HG03135 (cell line): ENCODE data around the gene ZKSCAN5.
"Not testable (repeated sequence)": the region's sequence is repeated elsewhere in the genome, so short reads cannot be mapped to it uniquely, and the experiment has no call there.

Experiments
- ATAC-seq: cut with Tn5 transposase; IDR thresholded peaks from one replicate; pipeline ENCODE4 v1.9.1; 2021; ENCODE audit warnings: mild to moderate bottlenecking, moderate library complexity; ENCODE audit not compliant: unreplicated experiment

ZKSCAN5 gene

GRCh38 chr7:99497766-99498545 is 6.5 kb upstream of the ZKSCAN5 start:
- ATAC-seq, result no peak

DNA sequence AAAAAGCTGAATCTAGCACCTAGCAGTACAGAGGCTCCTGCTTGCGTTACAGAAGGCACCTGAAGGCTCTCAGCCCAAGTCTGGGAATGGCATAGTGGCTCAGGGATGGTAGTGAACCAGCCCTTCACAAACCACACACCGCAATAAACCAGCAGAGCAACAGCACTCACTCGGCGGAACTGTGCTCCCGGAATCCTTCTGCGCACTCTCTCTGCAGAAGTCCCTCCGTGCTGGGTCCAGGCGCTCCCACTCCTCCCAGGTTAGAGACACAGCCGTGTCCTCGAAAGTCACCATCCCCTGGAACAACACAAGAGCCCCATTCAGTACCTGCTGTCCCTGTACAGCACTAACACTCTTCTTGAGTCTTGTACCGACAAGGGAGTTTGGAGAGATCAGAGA is 5.9 kb upstream of the ZKSCAN5 start:
- no peak for ATAC-seq

- ATAC-seq, result no peak
These were observed 5.1 kb upstream of the ZKSCAN5 start for GRCh38 chr7:99499371-99499720.

DNA sequence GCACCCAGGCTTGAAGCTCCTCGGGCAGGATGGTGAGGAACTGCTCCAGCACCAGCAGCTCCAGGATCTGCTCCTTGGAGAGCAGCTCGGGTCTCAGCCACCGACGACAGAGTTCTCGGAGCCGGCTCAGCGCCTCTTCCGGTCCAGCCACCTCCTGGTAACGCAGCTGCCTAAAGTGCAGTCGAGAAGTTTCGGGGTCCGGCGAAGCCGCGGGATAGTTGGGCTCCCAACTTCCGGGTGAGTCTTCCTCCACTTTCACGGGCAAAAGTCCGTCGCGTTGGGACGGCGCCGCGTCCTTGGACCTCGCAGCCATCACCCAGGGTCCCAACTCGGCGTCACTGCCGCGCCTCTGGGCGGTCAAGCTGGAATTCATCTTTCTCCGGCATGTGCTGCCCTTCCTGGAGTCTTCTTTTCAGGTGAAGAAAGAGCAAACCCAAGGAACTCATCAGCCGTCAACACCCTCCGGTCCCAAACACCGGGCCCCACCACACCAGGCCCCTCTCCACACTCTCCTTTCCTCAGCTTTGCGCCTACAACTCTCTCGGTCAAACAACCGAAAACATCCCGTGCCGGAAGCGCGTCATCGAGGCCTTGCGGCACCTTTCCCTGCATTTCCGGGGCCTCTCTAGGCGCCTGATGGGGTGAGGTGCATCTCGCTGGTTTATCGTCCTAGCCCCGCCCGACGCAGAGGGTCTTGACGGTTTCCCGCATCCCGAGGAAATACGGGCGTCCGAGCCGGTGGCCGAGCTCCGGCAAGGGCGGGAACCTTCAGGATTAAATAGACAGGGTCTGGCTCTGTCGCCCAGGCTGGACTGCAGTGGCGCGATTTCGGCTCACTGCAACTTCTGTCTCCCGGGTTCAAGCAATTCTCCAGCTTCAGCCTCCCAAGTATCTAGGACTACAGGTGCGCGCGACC is 4.5 kb upstream of the ZKSCAN5 start, which contains the start of gene ZNF394:
Gene ZNF394, minus strand, starts transcription at position 561 of the 916 bp plus-strand sequence. Its CDS starts 188 bp downstream, at position 373.
- peak; percentile 43 for ATAC-seq

DNA sequence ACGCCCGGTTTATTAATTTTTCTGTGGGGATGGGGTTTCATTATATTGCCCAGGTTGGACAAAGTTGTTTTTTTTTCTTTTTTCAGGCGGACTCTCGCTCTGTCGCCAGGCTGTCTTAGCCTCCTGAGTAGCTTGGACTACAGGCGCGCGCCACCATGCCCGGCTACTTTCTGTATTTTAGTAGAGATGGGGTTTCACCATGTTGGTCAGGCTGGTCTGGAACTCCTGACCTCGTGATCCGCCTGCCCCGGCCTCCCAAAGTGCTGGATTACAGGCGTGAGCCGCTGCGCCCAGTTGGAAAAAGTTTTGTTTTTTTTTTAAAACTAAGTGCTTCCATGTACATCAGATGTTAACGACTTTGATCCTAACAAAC is 3.8 kb upstream of the ZKSCAN5 start:
- no peak for ATAC-seq

DNA sequence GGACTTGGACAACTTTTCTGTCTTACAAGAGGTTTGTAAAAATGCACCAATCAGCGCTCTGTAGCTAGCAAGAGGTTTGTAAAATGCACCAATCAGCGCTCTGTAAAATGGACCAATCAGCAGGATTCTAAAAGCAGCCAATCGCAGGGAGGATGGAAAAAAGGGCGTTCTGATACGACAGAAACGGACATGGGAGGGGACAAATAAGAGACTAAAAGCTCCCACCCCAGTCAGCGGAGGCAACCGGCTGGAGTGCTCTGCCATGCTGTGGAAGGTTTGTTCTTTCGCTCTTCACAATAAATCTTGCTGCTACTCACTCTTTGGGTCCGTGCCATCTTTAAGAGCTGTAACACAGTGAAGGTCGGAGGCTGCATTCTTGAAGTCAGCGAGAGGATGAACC is 3.2 kb upstream of the ZKSCAN5 start:
- ATAC-seq, result not testable (repeated sequence)

- no peak for ATAC-seq
These were observed 220 bp upstream of the ZKSCAN5 start for GRCh38 chr7:99504281-99504602.

DNA sequence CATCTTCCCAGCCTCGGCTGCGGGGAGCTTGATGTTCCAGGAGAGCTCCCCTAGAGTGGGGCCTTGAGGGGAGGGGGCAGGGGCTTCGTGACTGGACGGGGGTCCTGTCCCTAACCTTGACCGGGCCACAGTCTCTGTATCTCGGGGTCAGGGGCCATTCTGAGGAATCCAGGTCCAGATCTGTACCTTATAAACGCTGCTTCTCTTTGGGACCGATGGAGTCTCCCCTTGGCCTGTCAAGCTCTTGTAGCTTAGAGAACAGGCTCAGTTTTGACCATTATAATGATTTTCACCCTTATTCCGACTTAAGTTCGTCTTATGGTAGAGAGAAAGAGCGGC is 831 bp downstream of the ZKSCAN5 start:
- peak; percentile 9 for ATAC-seq

GRCh38 chr7:99514050-99514449 is 9.6 kb downstream of the ZKSCAN5 start:
- no peak for ATAC-seq

DNA sequence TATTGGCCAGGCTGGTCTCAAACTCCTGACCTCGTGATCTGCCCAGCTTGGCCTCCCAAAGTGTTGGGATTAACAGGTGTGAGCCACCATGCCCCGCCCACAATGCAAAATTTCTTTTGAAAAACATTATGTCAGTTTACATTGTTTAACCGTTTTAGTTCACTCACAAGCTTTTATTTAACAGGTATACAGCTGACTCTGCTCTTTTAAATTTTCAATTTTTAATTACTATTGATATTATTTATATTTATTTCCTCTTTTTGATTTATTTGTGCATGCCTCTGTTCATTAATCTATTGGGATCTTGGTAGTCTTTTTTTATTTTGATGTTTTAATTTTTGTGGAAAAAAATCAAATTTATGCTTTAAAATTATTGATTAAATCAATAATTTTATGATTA is 16.9 kb downstream of the ZKSCAN5 start:
- ATAC-seq, result no peak

DNA sequence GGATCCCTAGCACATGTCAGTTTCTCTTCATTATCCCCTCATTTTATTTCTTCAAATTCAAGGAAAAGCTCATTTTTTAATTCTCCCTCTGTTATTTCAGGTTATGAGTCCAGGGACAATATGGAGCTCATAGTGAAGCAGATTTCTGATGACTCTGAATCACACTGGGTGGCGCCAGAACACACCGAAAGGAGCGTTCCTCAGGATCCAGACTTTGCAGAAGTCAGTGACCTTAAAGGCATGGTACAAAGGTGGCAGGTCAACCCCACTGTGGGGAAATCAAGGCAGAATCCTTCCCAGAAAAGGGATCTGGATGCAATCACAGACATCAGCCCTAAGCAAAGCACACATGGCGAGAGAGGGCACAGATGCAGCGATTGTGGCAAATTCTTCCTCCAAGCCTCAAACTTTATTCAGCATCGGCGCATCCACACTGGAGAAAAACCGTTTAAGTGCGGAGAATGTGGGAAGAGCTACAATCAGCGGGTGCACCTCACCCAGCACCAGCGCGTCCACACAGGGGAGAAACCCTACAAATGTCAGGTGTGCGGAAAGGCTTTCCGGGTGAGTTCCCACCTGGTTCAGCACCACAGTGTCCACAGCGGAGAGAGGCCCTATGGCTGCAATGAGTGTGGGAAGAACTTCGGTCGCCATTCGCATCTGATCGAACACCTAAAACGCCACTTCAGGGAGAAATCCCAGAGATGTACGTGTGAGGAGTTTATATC is 21.4 kb downstream of the ZKSCAN5 start:
- ATAC-seq, result no peak

GRCh38 chr7:99531354-99531765 is 26.9 kb downstream of the ZKSCAN5 start:
- no peak for ATAC-seq

DNA sequence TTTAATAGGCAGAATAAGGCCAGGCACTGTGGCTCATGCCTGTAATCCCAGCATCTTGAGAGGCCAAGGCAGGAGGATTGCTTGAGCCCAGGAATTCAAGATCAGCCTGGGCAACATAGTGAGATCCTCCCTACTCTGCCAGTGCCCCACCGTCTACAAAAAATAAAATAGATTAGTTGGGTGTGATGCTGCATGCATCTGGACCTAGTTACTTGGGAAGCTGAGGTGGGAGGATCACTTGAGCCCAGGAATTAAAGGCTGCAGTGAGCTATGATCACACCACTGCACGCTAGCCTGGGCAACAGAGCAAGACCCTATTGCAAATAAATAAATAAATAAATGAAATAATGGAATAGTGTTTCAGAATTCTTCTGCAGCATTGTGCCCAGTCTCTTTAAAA is 31.2 kb downstream of the ZKSCAN5 start:
- ATAC-seq, result no peak

- ATAC-seq, result no peak
These were observed 34.9 kb downstream of the ZKSCAN5 start for GRCh38 chr7:99539213-99539811.

DNA sequence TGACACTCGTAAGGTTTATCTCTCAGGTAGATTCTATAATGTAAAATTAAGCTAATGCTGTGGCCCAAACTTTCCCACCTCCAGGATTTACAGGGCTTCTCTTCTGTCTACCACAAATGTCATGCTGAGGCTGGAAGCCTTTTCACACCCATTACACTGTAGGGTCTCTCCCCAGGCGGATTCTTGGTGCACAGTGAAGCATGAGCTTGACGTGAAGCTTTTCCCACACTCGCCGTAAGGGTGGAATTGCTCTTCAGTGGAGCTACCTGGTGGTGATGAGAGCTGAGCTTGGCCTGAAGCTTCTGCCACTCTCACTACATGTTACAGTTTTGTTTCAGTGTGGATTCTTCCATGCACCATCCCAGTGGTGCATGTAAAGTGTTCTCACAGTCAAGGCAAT is 36.1 kb downstream of the ZKSCAN5 start:
- no peak for ATAC-seq

GRCh38 chr7:99541212-99541611 is 36.8 kb downstream of the ZKSCAN5 start:
- no peak for ATAC-seq

DNA sequence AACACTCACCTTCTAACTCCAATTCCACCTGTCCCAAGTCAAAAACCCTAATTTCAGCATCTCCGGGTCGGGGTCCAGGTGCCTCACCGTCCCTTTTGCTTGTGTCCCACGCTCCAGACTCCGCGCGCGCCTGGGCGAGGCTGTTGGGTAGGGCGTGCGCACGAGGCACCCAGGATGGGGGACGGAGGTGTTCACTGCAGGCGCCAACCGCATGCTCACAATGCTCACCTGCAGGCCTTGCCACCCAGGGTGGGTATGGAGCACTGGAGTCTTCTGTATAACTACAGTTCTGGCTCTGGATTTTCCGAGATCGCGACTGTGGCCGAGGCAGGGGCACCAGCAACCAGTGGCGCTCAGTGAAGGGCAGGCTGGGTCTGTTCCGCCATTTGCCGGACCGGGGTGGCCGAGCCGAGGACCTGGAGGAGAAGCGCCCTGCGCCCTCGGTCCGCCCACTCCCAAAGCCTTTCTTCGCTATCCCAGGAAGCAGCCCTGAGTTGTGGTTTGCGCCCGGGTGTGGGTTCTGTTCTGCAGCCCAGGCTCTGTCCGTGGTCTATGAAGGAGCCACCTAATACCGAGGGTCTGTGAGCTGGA is 38.7 kb downstream of the ZKSCAN5 start:
- ATAC-seq, result no peak

- ATAC-seq, result no peak
These were observed 39.5 kb downstream of the ZKSCAN5 start for GRCh38 chr7:99543916-99544315.

DNA sequence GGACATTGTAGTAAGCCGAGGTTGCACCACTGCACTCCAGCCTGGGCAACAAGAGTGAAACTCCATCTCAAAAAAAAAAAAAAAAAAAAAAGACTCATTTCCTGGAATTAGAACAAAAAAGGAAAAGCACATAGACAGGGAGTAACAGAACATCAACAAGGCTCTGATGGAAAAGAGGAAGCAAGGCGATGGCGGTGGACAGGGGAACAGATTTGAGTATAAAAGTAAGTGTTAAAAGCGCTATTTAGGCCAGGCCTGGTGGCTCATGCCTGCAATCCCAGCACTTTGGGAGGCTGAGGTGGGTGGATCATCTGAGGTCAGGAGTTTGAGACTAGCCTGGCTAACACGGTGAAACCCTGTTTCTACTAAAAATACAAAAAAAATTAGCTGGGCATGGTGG is 40.8 kb downstream of the ZKSCAN5 start:
- not testable (repeated sequence) for ATAC-seq

DNA sequence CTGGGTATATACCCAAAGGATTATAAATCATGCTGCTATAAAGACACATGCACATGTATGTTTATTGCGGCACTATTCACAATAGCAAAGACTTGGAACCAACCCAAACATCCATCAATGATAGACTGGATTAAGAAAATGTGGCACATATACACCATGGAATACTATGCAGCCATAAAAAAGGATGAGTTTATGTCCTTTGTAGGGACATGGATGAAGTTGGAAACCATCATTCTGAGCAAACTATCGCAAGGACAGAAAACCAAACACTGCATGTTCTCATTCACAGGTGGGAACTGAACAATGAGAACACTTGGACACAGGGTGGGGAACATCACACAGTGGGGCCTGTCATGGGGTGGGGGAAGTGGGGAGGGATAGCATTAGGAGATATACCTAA is 45.1 kb downstream of the ZKSCAN5 start:
- ATAC-seq, result not testable (repeated sequence)

- peak; percentile 18 for ATAC-seq
These were observed 46.9 kb downstream of the ZKSCAN5 start for GRCh38 chr7:99551334-99551733.
